Panc1 (cell line): ENCODE results near the gene CSMD2. TPM values are rescaled to one million over a fixed set of nuclear protein-coding genes. Genes with fewer than 3 reads are reported as not detected.

Experiments used
- ATAC-seq: fragments of 200-7000 bp; cut with Tn5 transposase; 2 replicates; pipeline ENCODE4 v1.9.1; 2020; ENCODE audit warnings: mild to moderate bottlenecking, moderate library complexity
- BruUV-seq: library from RNA; stranded (reverse); fragments of 400-500 nt; replicated peaks from 2 replicates; lab custom pipeline; 2021; lab: Mats Ljungman, UMichigan
- CTCF ChIA-PET: fragments of 300-600 bp; sonication (Branson Sonifier 250); formaldehyde crosslinking; loops from one replicate; lab custom pipeline; 2022; ENCODE audit warnings: antibody characterized with exemption; lab: Charles Lee
- POLR2A ChIA-PET: fragments of 300-600 bp; sonication (Branson Sonifier 250); formaldehyde crosslinking; loops from one replicate; lab custom pipeline; 2022; ENCODE audit warnings: antibody characterized with exemption; lab: Charles Lee
- DNase-seq: peaks from one replicate; pipeline ENCODE4 v3.0.0-alpha.2; 2010; ENCODE audit warnings: low read depth, low spot score
- H3K27ac ChIP-seq: 2 replicates; pipeline ENCODE4 v1.5.1; 2011; ENCODE audit warnings: mild to moderate bottlenecking, low read length, inconsistent platforms
- H3K27me3 ChIP-seq: fragments of 200-500 bp; sonication (Bioruptor generic); 2 replicates; pipeline ENCODE4 v1.6.0; 2014; ENCODE audit warnings: low read length, inconsistent platforms; ENCODE audit not compliant: control insufficient read depth, insufficient read depth
- H3K36me3 ChIP-seq: fragments of 200-500 bp; sonication (Bioruptor generic); 2 replicates; pipeline ENCODE4 v1.5.1; 2014; ENCODE audit warnings: inconsistent platforms, mild to moderate bottlenecking, low read length, moderate library complexity; ENCODE audit not compliant: control insufficient read depth, insufficient read depth
- H3K4me1 ChIP-seq: 2 replicates; pipeline ENCODE4 v1.5.1; 2011; ENCODE audit warnings: inconsistent platforms, mild to moderate bottlenecking, low read length, moderate library complexity; ENCODE audit not compliant: control insufficient read depth, insufficient read depth
- H3K4me3 ChIP-seq, 2 experiments: 2 replicates each; pipeline ENCODE4 v1.5.1; 2011 to 2012; ENCODE audit warnings: low read depth in 2 of 2, low read length in 2 of 2, mild to moderate bottlenecking in 2 of 2, inconsistent platforms in 1 of 2, moderate library complexity in 1 of 2
- H3K9me3 ChIP-seq: fragments of 200-500 bp; sonication (Bioruptor generic); 2 replicates; pipeline ENCODE4 v1.5.1; 2014; ENCODE audit warnings: low read depth, mild to moderate bottlenecking, inconsistent platforms, low read length, moderate library complexity; ENCODE audit not compliant: control insufficient read depth, insufficient read depth
- POLR2AphosphoS5 ChIP-seq: IDR thresholded peaks from 2 replicates; pipeline ENCODE4 v1.6.1; 2012; ENCODE audit warnings: mild to moderate bottlenecking, low read depth, low read length, moderate library complexity
- REST ChIP-seq, 2 experiments: IDR thresholded peaks; 2 replicates each; pipeline ENCODE4 v1.6.1; 2011 to 2012; ENCODE audit warnings: low read depth in 2 of 2, control low read depth in 1 of 2, low read length in 1 of 2, mild to moderate bottlenecking in 1 of 2, moderate library complexity in 1 of 2; ENCODE audit not compliant: insufficient read depth in 1 of 2
- SIN3A ChIP-seq: IDR thresholded peaks from 2 replicates; pipeline ENCODE4 v1.6.1; 2012; ENCODE audit warnings: low read depth, mild to moderate bottlenecking, low read length, moderate library complexity, borderline replicate concordance; ENCODE audit not compliant: insufficient read depth
- TCF7L2 ChIP-seq: IDR thresholded peaks from 2 replicates; pipeline ENCODE4 v1.6.1; 2011; ENCODE audit warnings: mild to moderate bottlenecking, low read depth, low read length, inconsistent platforms
- in situ Hi-C: cut with HindIII; loops from 2 replicates; pipeline ENCODE4 v1.10.0; 2016; ENCODE audit warnings: low sequenced_read_pairs, low pct_unique_long_range_greater_than_20kb
- intact Hi-C: fragments of 100-400 bp; cut with micrococcal nuclease; formaldehyde crosslinking; loops from one replicate; pipeline ENCODE4 v1.10.0; 2022; ENCODE audit not compliant: unreplicated experiment
- total RNA-seq: library from RNA; stranded (reverse); gene quantifications from one replicate; pipeline ENCODE4 v1.2.1, GENCODE V29; 2021; ENCODE audit not compliant: unreplicated experiment
- TF ChIP-seq, protein P1 (sequence below): fragments of 450-650 bp; IDR thresholded peaks from 2 replicates; pipeline ENCODE4 v1.5.1; 2017; ENCODE audit warnings: mild to moderate bottlenecking

The CSMD2 gene
- total RNA-seq, 1 experiment from 2014 or later: not detected

- Histone ChIP-seq H3K9me3 (no peaks in the 10 kb centered on the region), H3K27me3 (no peaks in the 10 kb centered on the region; the same call in 1 of the 2 replicates), H3K36me3 (no peaks in the 10 kb centered on the region), H3K4me1 (no peaks in the 10 kb centered on the region), H3K4me3 (no peak overlapping the region), H3K27ac (no peak overlapping the region)
- intact Hi-C loops (no loop called here), in situ Hi-C loops (no loop called here)
- ChIA-PET POLR2A (no interaction called here), CTCF (no interaction called here)
- DNase-seq: no peak
- no peak for ATAC-seq
- no TSS peak for BruUV-seq
- no peak for TF ChIP-seq REST (IDR thresholded peaks at IDR 0.05; ENCODE audit: insufficient read depth in 1 of 2, low read depth in 2 of 2, low read length in 1 of 2)
- no peak for TF ChIP-seq TCF7L2
- no peak for TF ChIP-seq SIN3A
- TF ChIP-seq POLR2AphosphoS5: no peak
- TF ChIP-seq, protein P1, sequence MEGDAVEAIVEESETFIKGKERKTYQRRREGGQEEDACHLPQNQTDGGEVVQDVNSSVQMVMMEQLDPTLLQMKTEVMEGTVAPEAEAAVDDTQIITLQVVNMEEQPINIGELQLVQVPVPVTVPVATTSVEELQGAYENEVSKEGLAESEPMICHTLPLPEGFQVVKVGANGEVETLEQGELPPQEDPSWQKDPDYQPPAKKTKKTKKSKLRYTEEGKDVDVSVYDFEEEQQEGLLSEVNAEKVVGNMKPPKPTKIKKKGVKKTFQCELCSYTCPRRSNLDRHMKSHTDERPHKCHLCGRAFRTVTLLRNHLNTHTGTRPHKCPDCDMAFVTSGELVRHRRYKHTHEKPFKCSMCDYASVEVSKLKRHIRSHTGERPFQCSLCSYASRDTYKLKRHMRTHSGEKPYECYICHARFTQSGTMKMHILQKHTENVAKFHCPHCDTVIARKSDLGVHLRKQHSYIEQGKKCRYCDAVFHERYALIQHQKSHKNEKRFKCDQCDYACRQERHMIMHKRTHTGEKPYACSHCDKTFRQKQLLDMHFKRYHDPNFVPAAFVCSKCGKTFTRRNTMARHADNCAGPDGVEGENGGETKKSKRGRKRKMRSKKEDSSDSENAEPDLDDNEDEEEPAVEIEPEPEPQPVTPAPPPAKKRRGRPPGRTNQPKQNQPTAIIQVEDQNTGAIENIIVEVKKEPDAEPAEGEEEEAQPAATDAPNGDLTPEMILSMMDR: no peak
These were observed 649.4 kb downstream of the CSMD2 start for GRCh38 chr1:33515607-33516006.

DNA sequence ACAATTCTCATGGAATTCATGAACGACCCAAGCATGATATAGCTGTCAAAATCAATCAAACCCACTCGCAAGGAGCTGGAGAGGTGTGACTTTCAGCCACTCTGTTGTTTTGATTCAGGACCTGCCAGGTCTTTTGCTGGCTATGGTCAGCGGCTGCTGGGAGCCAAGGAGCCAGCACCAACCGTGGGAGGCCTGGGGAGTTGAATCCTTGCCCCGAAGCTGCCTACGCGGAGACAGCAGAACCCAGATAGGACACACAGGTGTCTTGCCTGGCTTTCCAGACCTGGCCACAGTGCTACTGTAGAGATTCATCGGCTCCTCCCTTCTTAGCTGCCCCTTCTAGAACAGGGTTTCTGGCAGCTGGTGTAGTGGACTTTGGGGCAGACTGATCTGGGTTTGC, 649.9 kb downstream of the CSMD2 start:
- BruUV-seq: no TSS peak
- TF ChIP-seq POLR2AphosphoS5 (no peak), REST (IDR thresholded peaks at IDR 0.05; ENCODE audit: insufficient read depth in 1 of 2, low read depth in 2 of 2, low read length in 1 of 2) (no peak), SIN3A (no peak), TCF7L2 (no peak)
- TF ChIP-seq, protein P1: no peak
- H3K27me3 ChIP-seq: no peaks in the 10 kb centered on the region; the same call in 1 of the 2 replicates
- DNase-seq (no peak), ATAC-seq (no peak)
- H3K4me1 ChIP-seq: no peaks in the 10 kb centered on the region
- ChIA-PET CTCF (no interaction called here), POLR2A (no interaction called here)
- H3K27ac ChIP-seq: no peak overlapping the region
- H3K9me3 ChIP-seq: no peaks in the 10 kb centered on the region
- no peaks in the 10 kb centered on the region for H3K36me3 ChIP-seq
- in situ Hi-C loops: no loop called here
- intact Hi-C loops: no loop called here
- H3K4me3 ChIP-seq: no peak overlapping the region
